ENCODE measurements around the gene ESRRG. TPM values are rescaled to one million over a fixed set of nuclear protein-coding genes. Genes with fewer than 3 reads are reported as not detected.

ESRRG gene
- total and polyA plus RNA-seq, 5 donors, result 10.1 to 50.4 (median 38.6) TPM

- Histone ChIP-seq H3K27me3 (ENCODE audit: control insufficient read depth, insufficient read depth) (no peaks in the 10 kb centered on the region), H3K27ac (ENCODE audit: low read length) (no peak overlapping the region), H3K9me3 (ENCODE audit: control insufficient read depth, low read length) (no peaks in the 10 kb centered on the region), H3K4me3 (ENCODE audit: low read length) (no peak overlapping the region), H3K4me1 (ENCODE audit: control insufficient read depth, insufficient read depth, low read length) (no peaks in the 10 kb centered on the region)
- intact Hi-C loops (cut with DNase I), result no loop called here
- ATAC-seq, result no peak
- WGBS, result 41% methylated on average over 3 of the region's 3 CpGs
- DNase-seq, result no peak
These were observed 261.0 kb downstream of the ESRRG start for GRCh38 chr1:216462066-216462775.

- Histone ChIP-seq H3K9me3 (ENCODE audit: control insufficient read depth, low read length) (no peaks in the 10 kb centered on the region), H3K4me1 (ENCODE audit: control insufficient read depth, insufficient read depth, low read length) (no peaks in the 10 kb centered on the region)
- ATAC-seq, result no peak
These were observed 261.8 kb downstream of the ESRRG start for GRCh38 chr1:216461466-216461865.

DNA sequence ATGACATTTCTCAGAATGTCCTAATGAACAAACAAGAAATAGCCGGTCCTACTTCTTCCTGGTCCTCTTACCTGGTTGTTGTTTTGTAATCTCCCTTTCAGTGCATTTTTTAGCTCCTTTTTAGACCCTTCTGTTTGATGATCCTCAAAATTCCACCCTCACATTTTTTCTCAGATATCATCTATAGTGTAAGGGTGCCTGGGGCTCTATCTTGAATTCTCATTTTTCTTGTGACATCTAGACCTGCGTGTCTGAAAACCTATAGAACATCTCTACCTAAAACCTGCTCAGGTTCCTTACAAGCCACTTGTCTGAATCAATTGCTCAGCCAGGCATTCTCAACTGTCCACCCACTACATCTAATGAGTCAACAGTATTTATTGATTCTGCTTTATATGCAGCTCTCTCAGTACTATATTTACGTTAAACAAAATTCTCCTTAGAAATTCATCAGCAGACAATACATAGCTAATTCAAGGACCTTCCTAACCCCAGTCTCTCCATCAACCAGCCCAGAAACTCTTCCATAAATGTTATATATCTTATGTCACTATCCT is 263.5 kb downstream of the ESRRG start:
- Histone ChIP-seq H3K4me3 (ENCODE audit: low read length) (no peak overlapping the region), H3K9me3 (ENCODE audit: control insufficient read depth, low read length) (no peaks in the 10 kb centered on the region), H3K27ac (ENCODE audit: low read length) (no peak overlapping the region), H3K27me3 (ENCODE audit: control insufficient read depth, insufficient read depth) (no peaks in the 10 kb centered on the region), H3K4me1 (ENCODE audit: control insufficient read depth, insufficient read depth, low read length) (no peaks in the 10 kb centered on the region)
- 87% methylated on average over 3 of the region's 3 CpGs for WGBS
- DNase-seq, result no peak
- intact Hi-C loops (cut with DNase I), result no loop called here
- ATAC-seq, result no peak

More at GRCh38 chr1:216461466-216461865, 261.8 kb downstream of the ESRRG start:
- intact Hi-C loops (cut with DNase I), result no loop called here
- no peak overlapping the region for H3K27ac ChIP-seq (ENCODE audit: low read length)
- no peaks in the 10 kb centered on the region for H3K27me3 ChIP-seq (ENCODE audit: control insufficient read depth, insufficient read depth)
- H3K4me3 ChIP-seq (ENCODE audit: low read length), result no peak overlapping the region
- DNase-seq, result no peak

DNA sequence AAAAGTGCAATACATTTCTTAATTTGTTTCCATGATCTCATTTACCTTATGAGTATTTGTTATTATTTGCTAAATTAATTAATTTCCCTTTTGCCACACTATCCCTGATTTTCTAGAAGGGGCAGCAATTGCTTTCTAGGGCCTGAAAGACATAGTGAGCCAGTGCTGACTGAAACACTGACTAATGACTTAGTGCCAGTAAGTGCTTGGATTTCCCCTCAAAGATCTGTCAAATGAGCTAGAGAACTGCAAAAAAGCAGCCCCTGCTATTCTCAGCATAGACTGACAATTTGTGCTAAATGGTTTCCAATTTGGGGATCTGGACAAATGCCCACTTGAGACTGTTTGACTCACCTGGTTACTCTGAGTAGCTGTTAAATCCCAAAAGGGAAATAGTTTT is 264.4 kb downstream of the ESRRG start:
- Histone ChIP-seq H3K9me3 (ENCODE audit: control insufficient read depth, low read length) (no peaks in the 10 kb centered on the region), H3K4me3 (ENCODE audit: low read length) (no peak overlapping the region), H3K27ac (ENCODE audit: low read length) (no peak overlapping the region), H3K4me1 (ENCODE audit: control insufficient read depth, insufficient read depth, low read length) (no peaks in the 10 kb centered on the region), H3K27me3 (ENCODE audit: control insufficient read depth, insufficient read depth) (no peaks in the 10 kb centered on the region)
- ATAC-seq, result no peak
- DNase-seq, result no peak
- intact Hi-C loops (cut with DNase I), result no loop called here

DNA sequence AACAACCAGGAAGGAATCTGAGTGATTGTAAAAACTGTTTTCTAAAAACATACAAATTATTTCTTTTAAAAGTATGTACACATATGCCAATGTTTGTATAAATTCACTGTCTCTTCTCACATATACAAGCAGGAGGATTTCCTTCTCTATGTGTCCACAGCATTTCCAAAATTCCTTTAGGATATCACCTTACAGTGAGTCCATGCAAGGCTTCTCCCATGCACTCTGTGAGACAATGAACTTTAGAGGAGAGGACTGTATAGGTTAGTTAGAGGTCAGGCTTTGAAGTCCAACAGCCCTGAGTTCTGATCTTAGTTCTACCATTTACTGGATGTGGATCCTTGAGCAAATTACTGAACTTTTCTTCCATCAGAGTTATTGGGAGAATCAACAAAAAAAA is 265.9 kb downstream of the ESRRG start:
- ATAC-seq (no peak), DNase-seq (no peak)
- H3K9me3 ChIP-seq (ENCODE audit: control insufficient read depth, low read length), result no peaks in the 10 kb centered on the region
- no peak overlapping the region for H3K27ac ChIP-seq (ENCODE audit: low read length)
- no peak overlapping the region for H3K4me3 ChIP-seq (ENCODE audit: low read length)
- intact Hi-C loops (cut with DNase I), result no loop called here
- no peaks in the 10 kb centered on the region for H3K4me1 ChIP-seq (ENCODE audit: control insufficient read depth, insufficient read depth, low read length)
- H3K27me3 ChIP-seq (ENCODE audit: control insufficient read depth, insufficient read depth), result no peaks in the 10 kb centered on the region

- DNase-seq (no peak), ATAC-seq (no peak)
- Histone ChIP-seq H3K9me3 (ENCODE audit: control insufficient read depth, low read length) (no peaks in the 10 kb centered on the region), H3K4me1 (ENCODE audit: control insufficient read depth, insufficient read depth, low read length) (no peaks in the 10 kb centered on the region), H3K27me3 (ENCODE audit: control insufficient read depth, insufficient read depth) (no peaks in the 10 kb centered on the region), H3K27ac (ENCODE audit: low read length) (no peak overlapping the region), H3K4me3 (ENCODE audit: low read length) (no peak overlapping the region)
- 67% methylated on average over 3 of the region's 3 CpGs for WGBS
- intact Hi-C loops (cut with DNase I), result no loop called here
These were observed 266.5 kb downstream of the ESRRG start for GRCh38 chr1:216456682-216457081.

GRCh38 chr1:216453777-216454176 is 269.5 kb downstream of the ESRRG start:
- Histone ChIP-seq H3K9me3 (ENCODE audit: control insufficient read depth, low read length) (no peaks in the 10 kb centered on the region), H3K27ac (ENCODE audit: low read length) (no peak overlapping the region), H3K27me3 (ENCODE audit: control insufficient read depth, insufficient read depth) (no peaks in the 10 kb centered on the region), H3K4me1 (ENCODE audit: control insufficient read depth, insufficient read depth, low read length) (no peaks in the 10 kb centered on the region), H3K4me3 (ENCODE audit: low read length) (no peak overlapping the region)
- DNase-seq (no peak), ATAC-seq (no peak)
- intact Hi-C loops (cut with DNase I), result no loop called here
- 59% methylated on average over 2 of the region's 2 CpGs for WGBS

All from right cardiac atrium (tissue), 5 donors.